Measurements from ENCODE around the gene RASSF3. TPM values are rescaled to one million over a fixed set of nuclear protein-coding genes. Genes with fewer than 3 reads are reported as not detected.
"Not testable (repeated sequence)": the region's sequence is repeated elsewhere in the genome, so short reads cannot be mapped to it uniquely, and the experiment has no call there.

Gene RASSF3
- total RNA-seq, 6 experiments from 2014 or later, result 5.8 to 27.3 (median 10.6) TPM

DNA sequence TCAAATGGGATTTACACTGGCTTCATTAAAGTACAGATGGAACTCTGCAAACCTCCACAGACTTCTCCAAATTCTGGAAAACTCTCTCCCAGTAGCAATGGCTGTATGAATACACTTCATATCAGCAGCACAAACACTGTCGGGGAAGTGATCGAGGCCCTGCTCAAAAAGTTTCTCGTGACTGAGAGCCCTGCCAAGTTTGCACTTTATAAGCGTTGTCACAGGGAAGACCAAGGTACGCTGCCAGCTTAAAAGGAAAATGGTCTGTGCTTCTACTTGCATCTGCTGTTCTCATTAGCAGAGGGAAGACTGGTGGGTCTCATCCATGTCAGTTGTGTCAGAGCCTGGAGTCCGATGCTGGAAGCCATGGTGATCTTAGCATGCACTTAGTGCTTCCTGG, 77.9 kb downstream of the RASSF3 start:
- intact Hi-C loops (cut with DNase I), result no loop called here

DNA sequence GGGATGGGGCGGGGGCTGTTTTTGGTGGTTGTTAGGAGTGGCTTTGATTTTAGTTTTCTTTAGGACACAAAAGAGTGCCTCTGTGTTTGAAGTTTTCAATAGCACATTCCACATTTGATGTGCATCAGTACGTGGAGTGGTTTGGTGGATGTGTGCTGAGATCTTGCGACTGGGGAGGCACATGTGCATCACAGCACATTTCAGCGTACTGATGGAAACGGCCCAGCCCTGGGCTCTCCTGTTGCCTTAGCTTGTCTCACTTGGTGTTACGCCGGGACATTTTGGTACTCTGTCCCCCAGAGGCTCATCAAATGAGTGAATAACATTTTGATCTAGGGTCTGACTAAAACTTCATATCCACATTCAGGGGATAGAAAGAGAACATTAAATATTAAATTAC, 78.4 kb downstream of the RASSF3 start:
- no peak overlapping the region for H3K27ac ChIP-seq
- DNase-seq, result no peak
- no peak for ATAC-seq
- H3K4me1 ChIP-seq, result no peaks in the 10 kb centered on the region
- no peaks in the 10 kb centered on the region for H3K9me3 ChIP-seq
- H3K4me3 ChIP-seq, result no peak overlapping the region
- WGBS (ENCODE audit: insufficient coverage, low coverage, low lambda C conversion rate, missing lambda C conversion rate), result 71% methylated on average over 4 of the region's 7 CpGs
- TF ChIP-seq, protein P1, sequence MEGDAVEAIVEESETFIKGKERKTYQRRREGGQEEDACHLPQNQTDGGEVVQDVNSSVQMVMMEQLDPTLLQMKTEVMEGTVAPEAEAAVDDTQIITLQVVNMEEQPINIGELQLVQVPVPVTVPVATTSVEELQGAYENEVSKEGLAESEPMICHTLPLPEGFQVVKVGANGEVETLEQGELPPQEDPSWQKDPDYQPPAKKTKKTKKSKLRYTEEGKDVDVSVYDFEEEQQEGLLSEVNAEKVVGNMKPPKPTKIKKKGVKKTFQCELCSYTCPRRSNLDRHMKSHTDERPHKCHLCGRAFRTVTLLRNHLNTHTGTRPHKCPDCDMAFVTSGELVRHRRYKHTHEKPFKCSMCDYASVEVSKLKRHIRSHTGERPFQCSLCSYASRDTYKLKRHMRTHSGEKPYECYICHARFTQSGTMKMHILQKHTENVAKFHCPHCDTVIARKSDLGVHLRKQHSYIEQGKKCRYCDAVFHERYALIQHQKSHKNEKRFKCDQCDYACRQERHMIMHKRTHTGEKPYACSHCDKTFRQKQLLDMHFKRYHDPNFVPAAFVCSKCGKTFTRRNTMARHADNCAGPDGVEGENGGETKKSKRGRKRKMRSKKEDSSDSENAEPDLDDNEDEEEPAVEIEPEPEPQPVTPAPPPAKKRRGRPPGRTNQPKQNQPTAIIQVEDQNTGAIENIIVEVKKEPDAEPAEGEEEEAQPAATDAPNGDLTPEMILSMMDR (IDR thresholded peaks at IDR 0.05), result no peak
- TF ChIP-seq POLR2A (IDR thresholded peaks at IDR 0.05), result no peak
- no peaks in the 10 kb centered on the region for H3K36me3 ChIP-seq
- no peaks in the 10 kb centered on the region for H3K27me3 ChIP-seq
- intact Hi-C loops (cut with DNase I), result no loop called here

More for the DNA sequence above, 77.9 kb downstream of the RASSF3 start:
- no peak for TF ChIP-seq POLR2A (IDR thresholded peaks at IDR 0.05)
- TF ChIP-seq, protein P1 (IDR thresholded peaks at IDR 0.05), result no peak
- H3K27me3 ChIP-seq, result no peaks in the 10 kb centered on the region
- H3K9me3 ChIP-seq, result no peaks in the 10 kb centered on the region
- 85% methylated on average over 6 of the region's 6 CpGs for WGBS (ENCODE audit: insufficient coverage, low coverage, low lambda C conversion rate, missing lambda C conversion rate)
- no peak overlapping the region for H3K4me3 ChIP-seq
- DNase-seq, result no peak
- no peaks in the 10 kb centered on the region for H3K4me1 ChIP-seq
- ATAC-seq, result no peak
- H3K36me3 ChIP-seq, result no peaks in the 10 kb centered on the region
- no peak overlapping the region for H3K27ac ChIP-seq

DNA sequence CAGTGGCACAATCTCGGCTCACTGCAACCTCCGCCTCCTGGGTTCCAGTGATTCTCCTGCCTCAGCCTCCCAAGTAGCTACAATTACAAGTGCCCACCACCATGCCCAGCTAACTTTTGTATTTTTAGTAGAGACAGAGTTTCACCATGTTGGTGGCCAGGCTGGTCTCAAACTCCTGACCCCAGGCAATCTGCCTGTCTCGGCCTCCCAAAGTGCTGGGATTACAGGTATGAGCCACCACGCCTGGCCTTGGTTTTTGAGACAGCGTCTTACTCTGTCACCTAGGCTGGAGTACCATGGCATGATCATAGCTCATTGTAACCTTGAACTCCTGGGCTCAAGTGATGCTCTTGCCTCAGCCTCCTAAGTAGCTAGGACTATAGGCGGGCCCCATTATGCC, 79.9 kb downstream of the RASSF3 start:
- not testable (repeated sequence) for H3K27ac ChIP-seq, H3K4me1 ChIP-seq, H3K36me3 ChIP-seq, H3K27me3 ChIP-seq, H3K9me3 ChIP-seq, ATAC-seq, DNase-seq, H3K4me3 ChIP-seq
- WGBS (ENCODE audit: insufficient coverage, low coverage, low lambda C conversion rate, missing lambda C conversion rate), result 100% methylated on average over 2 of the region's 6 CpGs
- intact Hi-C loops (cut with DNase I), result loop anchor here in 1 of 2 donors (5.0 kb wide), 1 partner anchor 143 kb away; no protein-coding TSS in a partner anchor

DNA sequence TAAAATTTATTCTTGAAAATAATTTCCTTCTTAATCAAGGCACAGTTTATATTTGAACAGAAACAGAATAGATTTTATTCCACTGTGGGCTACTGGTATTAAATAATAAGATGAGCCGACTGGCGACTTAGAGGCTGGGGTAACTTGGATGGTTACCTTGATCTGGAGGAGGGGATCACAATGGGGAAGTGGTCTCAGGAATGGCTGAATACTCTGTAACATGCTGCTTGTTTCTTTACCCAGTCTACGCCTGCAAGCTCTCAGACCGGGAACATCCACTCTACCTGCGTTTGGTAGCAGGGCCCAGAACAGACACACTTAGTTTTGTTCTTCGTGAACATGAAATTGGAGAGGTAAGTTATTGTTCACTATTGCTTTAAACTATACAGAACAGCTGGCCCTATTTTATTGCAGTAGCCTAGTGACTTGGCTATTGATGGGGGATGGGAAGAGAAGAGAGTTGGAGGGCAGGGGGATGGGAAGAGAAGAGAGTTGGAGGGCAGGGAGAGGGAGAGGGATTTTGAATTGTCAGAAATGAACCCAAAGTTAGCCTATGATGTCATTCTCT, 81.0 kb downstream of the RASSF3 start:
- H3K9me3 ChIP-seq, result no peaks in the 10 kb centered on the region
- H3K4me3 ChIP-seq, result no peak overlapping the region
- H3K36me3 ChIP-seq, result no peaks in the 10 kb centered on the region
- H3K4me1 ChIP-seq, result no peaks in the 10 kb centered on the region
- ATAC-seq (no peak), DNase-seq (no peak)
- TF ChIP-seq, protein P1 (IDR thresholded peaks at IDR 0.05), result no peak
- TF ChIP-seq POLR2A (IDR thresholded peaks at IDR 0.05), result no peak
- no peaks in the 10 kb centered on the region for H3K27me3 ChIP-seq
- intact Hi-C loops (cut with DNase I), result loop anchor here in 1 of 2 donors (5.0 kb wide), 1 partner anchor 144 kb away; no protein-coding TSS in a partner anchor
- no peak overlapping the region for H3K27ac ChIP-seq
- WGBS (ENCODE audit: insufficient coverage, low coverage, low lambda C conversion rate, missing lambda C conversion rate), result 92% methylated on average over 6 of the region's 6 CpGs

DNA sequence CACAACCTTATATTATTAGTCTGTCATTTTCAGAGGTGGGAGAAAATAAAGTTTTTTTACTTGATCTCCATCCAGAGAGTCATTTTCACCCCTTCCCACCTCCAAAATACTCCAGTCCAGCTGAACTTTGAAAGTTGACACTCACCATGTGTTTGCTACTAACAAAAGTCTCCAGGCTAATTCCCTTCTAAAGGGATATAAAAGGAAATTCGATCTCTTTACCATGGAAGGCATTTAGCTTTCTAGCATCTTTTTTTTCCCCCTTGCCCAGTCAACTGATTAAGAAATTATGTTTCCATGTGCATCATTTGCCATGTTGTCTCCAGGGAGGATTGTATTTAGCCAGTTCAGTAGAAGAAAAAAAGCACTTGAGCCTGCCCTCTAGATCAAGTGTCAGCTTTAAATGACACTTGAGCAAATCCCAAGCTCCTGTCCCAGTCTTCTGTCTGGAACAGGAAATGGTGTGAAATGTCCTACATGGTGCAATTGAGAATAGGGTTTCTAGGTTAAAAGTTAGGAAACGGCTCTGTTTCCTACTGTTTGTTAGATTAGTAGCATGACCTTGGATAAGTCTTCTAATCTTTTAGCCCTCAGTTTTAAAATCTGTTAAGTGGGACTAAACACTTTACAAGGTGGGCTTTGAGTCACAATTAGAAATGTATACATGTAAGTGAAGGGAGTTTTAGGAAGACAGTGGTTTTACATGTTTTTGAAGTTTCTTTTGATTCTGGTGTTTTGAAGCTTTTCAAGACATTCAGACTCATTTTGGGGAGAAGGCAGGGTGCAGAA, 81.7 kb downstream of the RASSF3 start:
- no peak for ATAC-seq
- TF ChIP-seq, protein P1 (IDR thresholded peaks at IDR 0.05), result no peak
- TF ChIP-seq POLR2A (IDR thresholded peaks at IDR 0.05), result no peak
- Histone ChIP-seq H3K27ac (no peak overlapping the region), H3K4me1 (no peaks in the 10 kb centered on the region), H3K27me3 (no peaks in the 10 kb centered on the region), H3K9me3 (no peaks in the 10 kb centered on the region), H3K4me3 (no peak overlapping the region), H3K36me3 (no peaks in the 10 kb centered on the region)
- intact Hi-C loops (cut with DNase I), result loop anchor here in 1 of 2 donors (5.0 kb wide), 1 partner anchor 145 kb away; no protein-coding TSS in a partner anchor
- WGBS (ENCODE audit: insufficient coverage, low coverage, low lambda C conversion rate, missing lambda C conversion rate), result 32% methylated on average over 2 of the region's 2 CpGs
- DNase-seq, result no peak
